Lower leg skin (tissue), 3 donors: Measurements from ENCODE around the gene CAPN5.

Experiments used
- POLR2A ChIP-seq, 2 donors: fragments of 450-650 bp; IDR thresholded peaks; one replicate each; pipeline ENCODE4 v1.6.1; 2016 to 2017; ENCODE audit warnings: antibody characterized with exemption in 2 of 2, mild to moderate bottlenecking in 1 of 2, moderate library complexity in 1 of 2
- TF ChIP-seq, protein P1 (sequence below), 3 donors: fragments of 450-650 bp; IDR thresholded peaks; one replicate each; pipeline ENCODE4 v1.5.1; 2016; ENCODE audit warnings: antibody characterized with exemption in 3 of 3, mild to moderate bottlenecking in 3 of 3, moderate library complexity in 2 of 3

DNA sequence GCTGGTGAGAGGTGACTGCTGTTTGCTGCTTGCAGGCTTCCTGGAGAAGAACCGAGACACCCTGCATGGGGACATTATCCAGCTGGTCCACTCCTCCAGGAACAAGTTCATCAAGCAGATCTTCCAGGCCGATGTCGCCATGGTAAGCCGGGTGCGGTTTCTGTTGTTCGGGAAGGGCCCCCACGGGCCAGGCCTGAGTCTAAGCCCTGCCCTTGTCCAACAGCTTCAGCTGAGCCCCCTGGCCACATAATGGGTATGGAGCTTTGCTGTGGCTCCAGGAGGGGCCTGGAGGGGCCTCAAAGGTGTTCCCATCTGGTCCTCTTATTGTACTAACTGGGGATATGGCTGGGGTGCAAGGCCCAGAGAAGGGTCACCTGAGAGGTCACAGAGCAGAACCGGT, 99.2 kb downstream of the CAPN5 start:
- TF ChIP-seq, protein P1, sequence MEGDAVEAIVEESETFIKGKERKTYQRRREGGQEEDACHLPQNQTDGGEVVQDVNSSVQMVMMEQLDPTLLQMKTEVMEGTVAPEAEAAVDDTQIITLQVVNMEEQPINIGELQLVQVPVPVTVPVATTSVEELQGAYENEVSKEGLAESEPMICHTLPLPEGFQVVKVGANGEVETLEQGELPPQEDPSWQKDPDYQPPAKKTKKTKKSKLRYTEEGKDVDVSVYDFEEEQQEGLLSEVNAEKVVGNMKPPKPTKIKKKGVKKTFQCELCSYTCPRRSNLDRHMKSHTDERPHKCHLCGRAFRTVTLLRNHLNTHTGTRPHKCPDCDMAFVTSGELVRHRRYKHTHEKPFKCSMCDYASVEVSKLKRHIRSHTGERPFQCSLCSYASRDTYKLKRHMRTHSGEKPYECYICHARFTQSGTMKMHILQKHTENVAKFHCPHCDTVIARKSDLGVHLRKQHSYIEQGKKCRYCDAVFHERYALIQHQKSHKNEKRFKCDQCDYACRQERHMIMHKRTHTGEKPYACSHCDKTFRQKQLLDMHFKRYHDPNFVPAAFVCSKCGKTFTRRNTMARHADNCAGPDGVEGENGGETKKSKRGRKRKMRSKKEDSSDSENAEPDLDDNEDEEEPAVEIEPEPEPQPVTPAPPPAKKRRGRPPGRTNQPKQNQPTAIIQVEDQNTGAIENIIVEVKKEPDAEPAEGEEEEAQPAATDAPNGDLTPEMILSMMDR (IDR thresholded peaks at IDR 0.05): no peak
- TF ChIP-seq POLR2A (IDR thresholded peaks at IDR 0.05): no peak
